Subcutaneous adipose tissue (tissue), 4 donors: ENCODE results near the gene IDH3A. TPM values are rescaled to one million over a fixed set of nuclear protein-coding genes. Genes with fewer than 3 reads are reported as not detected.

Experiments
- total RNA-seq, 4 donors: library from RNA; depleted of rRNA; stranded (reverse); fragments of >200 nt; gene quantifications; one replicate each; pipeline ENCODE4 v1.1.0, GENCODE V29; 2016
- TF ChIP-seq, protein P1 (sequence below): fragments of 450-650 bp; IDR thresholded peaks from one replicate; pipeline ENCODE4 v1.5.1; 2016; ENCODE audit warnings: low read depth, mild to moderate bottlenecking, control low read depth, antibody characterized with exemption, moderate library complexity

Gene IDH3A
- total RNA-seq, 4 donors from 2014 or later: 51.5 to 96.8 (median 61.1) TPM

DNA sequence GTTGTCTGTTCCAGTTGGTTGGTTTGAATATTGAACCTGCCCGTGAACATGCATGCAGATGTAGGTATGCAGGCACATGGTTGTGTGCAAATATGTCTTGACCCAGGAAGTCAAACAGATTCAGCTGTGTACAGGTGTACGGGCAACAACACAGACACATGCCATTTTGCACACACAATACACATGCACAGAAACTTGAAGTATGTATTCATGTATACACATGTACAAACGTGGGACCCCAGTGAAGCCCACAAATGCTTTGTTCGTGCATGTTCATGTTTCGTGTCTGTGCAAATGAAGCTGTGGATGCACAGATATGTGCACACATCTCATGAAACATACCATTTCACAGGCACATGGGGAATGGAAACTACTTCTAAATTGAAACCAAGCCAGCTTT is 30.7 kb downstream of the IDH3A start:
- TF ChIP-seq, protein P1, sequence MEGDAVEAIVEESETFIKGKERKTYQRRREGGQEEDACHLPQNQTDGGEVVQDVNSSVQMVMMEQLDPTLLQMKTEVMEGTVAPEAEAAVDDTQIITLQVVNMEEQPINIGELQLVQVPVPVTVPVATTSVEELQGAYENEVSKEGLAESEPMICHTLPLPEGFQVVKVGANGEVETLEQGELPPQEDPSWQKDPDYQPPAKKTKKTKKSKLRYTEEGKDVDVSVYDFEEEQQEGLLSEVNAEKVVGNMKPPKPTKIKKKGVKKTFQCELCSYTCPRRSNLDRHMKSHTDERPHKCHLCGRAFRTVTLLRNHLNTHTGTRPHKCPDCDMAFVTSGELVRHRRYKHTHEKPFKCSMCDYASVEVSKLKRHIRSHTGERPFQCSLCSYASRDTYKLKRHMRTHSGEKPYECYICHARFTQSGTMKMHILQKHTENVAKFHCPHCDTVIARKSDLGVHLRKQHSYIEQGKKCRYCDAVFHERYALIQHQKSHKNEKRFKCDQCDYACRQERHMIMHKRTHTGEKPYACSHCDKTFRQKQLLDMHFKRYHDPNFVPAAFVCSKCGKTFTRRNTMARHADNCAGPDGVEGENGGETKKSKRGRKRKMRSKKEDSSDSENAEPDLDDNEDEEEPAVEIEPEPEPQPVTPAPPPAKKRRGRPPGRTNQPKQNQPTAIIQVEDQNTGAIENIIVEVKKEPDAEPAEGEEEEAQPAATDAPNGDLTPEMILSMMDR: no peak

DNA sequence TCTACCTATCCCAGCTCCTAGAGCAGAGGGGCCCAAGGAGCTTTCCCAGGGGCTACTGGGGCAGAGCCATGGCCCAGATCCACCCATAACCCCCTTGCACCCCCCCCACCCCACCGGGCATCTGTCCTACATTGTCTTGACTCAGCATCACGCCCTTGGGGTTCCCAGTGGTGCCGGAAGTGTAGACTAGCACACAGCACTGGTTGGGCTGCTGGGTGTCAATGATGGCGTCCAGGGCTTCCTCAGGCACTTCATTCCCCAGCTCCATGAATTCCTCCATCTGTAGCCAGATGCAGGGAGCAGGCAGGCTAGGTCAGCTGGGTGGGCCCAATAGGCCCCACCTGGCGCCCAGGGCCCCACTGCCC is 33.2 kb downstream of the IDH3A start:
- TF ChIP-seq, protein P1: no peak

DNA sequence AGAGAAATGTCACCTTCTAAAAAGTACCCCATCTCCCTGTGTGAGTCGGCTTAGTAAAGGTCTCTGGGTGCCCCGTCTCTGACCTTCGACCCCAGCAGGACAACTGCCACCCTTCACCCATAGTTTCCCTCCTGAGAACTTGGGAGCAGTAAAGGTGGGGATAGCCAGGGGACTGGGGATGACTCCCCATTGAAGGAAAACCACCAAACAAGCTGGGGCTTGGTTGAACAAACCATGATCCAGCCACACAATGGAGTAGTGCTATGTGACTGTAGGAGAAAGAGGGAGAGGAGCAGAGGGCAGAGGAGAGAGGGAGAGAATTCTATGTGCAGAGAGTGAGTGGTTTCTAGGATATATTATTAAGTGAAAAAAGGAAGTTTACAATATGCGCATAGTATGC is 33.7 kb downstream of the IDH3A start:
- TF ChIP-seq, protein P1: no peak

DNA sequence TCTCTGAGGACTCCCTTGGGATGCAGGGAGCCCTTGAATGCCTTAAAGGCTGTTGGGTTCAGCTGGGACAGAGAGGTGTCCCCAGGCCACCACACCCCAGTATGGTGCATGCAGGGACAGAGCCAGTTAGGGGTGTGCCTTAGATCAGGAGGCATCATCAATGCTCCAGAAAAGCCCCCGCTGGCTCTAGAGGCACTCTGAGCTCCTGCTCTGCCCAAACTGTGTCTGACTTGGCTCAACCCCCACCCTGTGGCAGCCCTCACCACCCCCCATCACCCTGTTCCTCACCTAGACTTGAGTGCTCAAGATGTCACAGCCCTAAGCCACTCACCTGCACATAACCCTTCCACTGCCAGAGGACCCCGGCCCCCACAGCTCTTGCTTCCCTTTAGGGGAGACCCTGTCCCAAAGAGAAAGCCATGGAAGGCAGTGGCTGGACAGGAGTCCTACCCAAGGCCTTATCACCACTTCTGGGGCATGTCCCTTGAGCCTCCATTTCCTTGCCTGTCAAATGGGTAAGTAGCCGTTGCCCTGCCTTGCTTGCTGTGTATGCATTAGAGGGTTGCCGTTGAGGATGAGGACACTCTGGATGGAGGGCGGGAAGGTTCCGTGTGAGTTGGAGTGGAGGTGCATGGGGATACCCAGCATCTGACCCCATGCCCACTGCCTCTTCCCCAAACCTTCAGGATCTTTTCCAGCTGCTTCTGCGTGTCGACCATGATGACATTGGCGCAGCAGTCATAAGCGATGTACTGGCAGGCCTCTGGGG is 43.8 kb downstream of the IDH3A start:
- TF ChIP-seq, protein P1: no peak

DNA sequence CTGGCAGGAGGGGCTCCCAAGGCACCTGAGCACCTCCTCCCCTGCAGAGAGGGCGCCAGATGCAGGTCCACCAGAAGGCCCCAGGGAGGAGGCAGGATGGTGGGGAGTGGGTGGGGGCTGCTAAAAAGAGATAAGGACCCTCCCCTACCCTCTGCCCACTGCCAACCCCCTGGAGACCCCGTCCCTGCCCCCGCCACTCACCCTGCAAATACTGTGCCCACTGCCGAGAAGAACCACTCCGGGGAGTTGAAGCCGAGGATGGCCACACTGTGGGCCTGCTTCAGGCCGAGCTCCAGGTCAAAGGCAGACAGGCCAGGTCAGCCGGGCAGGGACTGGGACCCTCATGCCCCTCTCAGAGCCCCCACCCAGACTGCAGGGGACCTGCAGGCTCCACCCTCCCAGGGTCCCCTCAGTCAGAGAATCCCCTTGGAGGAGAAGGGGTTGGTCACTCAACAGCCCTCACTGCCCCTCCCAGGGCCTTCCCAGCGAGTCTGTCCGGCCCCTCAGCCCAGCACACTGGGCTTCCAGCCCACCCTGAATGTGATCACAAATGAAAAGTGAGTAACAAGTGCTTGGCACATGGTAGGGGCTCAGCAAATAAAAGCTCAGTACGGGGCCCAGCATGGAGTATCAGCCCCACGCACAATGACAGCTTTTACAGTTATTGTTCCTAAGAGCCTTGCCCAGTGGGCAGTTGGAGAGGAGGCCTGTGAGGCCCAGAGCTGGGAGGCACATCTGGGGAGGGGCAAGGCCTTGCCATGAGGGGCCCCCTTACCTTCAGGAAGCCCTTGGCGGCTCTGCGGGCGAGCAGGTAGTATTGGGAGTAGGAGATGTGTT is 44.8 kb downstream of the IDH3A start:
- TF ChIP-seq, protein P1: no peak

DNA sequence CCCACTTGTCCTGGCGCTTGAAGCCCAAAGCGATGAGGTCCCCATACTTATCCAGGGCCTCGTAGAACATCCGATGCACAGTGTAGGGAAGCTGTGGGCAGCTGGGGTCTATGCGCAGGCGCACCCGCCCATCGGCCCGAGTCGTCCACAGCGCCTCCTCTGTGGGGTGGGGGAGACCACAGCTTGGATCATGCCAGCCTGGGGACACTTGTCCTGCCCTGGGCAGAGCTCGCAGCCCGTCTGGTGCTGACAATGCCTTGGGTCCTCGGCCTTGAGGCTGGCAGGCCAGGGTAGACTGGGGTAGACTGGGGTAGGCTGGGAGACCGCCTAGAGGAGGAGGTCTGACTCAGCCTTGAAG is 45.4 kb downstream of the IDH3A start:
- TF ChIP-seq, protein P1: no peak

DNA sequence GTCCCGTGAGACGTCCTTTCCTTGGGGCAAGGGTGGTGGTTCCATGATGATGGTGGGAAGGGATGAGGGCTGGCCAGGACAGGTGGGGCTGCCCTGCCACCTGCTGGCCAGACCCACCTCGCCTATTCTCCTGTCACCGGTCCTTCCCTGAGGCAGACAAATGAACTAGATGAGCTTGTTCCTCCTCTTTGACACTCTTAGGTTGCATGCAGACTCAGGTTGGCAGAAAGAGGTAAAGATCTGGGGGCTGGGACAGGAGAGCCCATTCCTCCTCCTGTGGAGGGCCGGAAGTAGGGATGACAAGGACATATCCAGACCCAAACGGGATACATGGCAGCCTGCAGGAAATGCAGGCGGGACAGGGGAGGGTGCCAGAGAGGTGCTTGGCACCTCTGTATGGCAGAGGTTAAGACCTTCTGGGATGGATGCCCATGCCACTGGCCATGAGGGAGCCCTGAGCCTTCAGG is 46.6 kb downstream of the IDH3A start:
- TF ChIP-seq, protein P1: no peak
